ENCODE measurements around the gene DUT. TPM values are rescaled to one million over a fixed set of nuclear protein-coding genes. Genes with fewer than 3 reads are reported as not detected.

DUT gene
- total and polyA plus RNA-seq, 9 of the 15 experiments (the other 6 are each of a cell fraction or from before 2014, with no cell fraction given): 13.9 to 235 (median 94.9) TPM

- TF ChIP-seq REST (IDR thresholded peaks at IDR 0.05; ENCODE audit: borderline replicate concordance) (0 out of 2 replicates have a peak, but pooled peaks have one; percentile 38), REST (CRISPR knock-in tag; IDR thresholded peaks at IDR 0.05; ENCODE audit: low read depth) (no peak), ZBTB40 (IDR thresholded peaks at IDR 0.05) (0 out of 2 replicates have a peak, but pooled peaks have one; percentile 46), ZBTB40 (CRISPR knock-in tag; IDR thresholded peaks at IDR 0.05) (no peak), SMC3 (conservative IDR thresholded peaks at IDR 0.05; ENCODE audit: insufficient read depth, low read depth, low read length) (0 out of 2 replicates have a peak, but pooled peaks have one; percentile 35)
Observed at GRCh38 chr15:48285329-48286214, 45.7 kb upstream of the DUT start (continued).

All from K562 (cell line).